Fibroblast of mammary gland (primary cell): Measurements from ENCODE around the gene PTPRA.

Experiments
- DNase-seq: peaks from one replicate; pipeline ENCODE4 v3.0.0-alpha.2; 2010; ENCODE audit warnings: low read depth
- H3K4me3 ChIP-seq: 2 replicates; pipeline ENCODE4 v1.5.1; 2011; ENCODE audit warnings: low read depth, mild to moderate bottlenecking, low read length, moderate library complexity; ENCODE audit not compliant: control insufficient read depth
- CTCF ChIP-seq: conservative IDR thresholded peaks from 2 replicates; pipeline ENCODE4 v1.5.1; 2011; ENCODE audit warnings: low read depth, low read length, inconsistent platforms; ENCODE audit not compliant: control insufficient read depth, insufficient read depth

Gene PTPRA

GRCh38 chr20:3039426-3039825 lies 166.1 kb downstream of the PTPRA start:
- TF ChIP-seq CTCF: no peak
- H3K4me3 ChIP-seq: no peak overlapping the region
- no peak for DNase-seq

- no peak overlapping the region for H3K4me3 ChIP-seq
- no peak for TF ChIP-seq CTCF
- DNase-seq: no peak
These were observed 166.8 kb downstream of the PTPRA start for GRCh38 chr20:3040086-3040485.

- no peak overlapping the region for H3K4me3 ChIP-seq
- DNase-seq: peak; percentile 27
These were observed 168.7 kb downstream of the PTPRA start for GRCh38 chr20:3041854-3042409.

GRCh38 chr20:3042625-3043024 lies 169.3 kb downstream of the PTPRA start:
- no peak overlapping the region for H3K4me3 ChIP-seq
- peak; percentile 28 for DNase-seq
- TF ChIP-seq CTCF: no peak

More at GRCh38 chr20:3041854-3042409, 168.7 kb downstream of the PTPRA start:
- TF ChIP-seq CTCF: no peak

GRCh38 chr20:3043322-3043721 lies 170.0 kb downstream of the PTPRA start, which contains the start of gene GNRH2:
Gene GNRH2, plus strand, starts transcription at chr20:3043622. Its CDS starts 793 bp downstream, at chr20:3044415.
- DNase-seq: no peak
- TF ChIP-seq CTCF: no peak

GRCh38 chr20:3044336-3044965 lies 171.2 kb downstream of the PTPRA start:
- DNase-seq: no peak
- H3K4me3 ChIP-seq: no peak overlapping the region
- TF ChIP-seq CTCF: no peak

More at GRCh38 chr20:3043322-3043721, 170.0 kb downstream of the PTPRA start, which contains the start of gene GNRH2:
- H3K4me3 ChIP-seq: no peak within 1 kb of the TSS
